Liver (tissue), 9 donors: ENCODE results near the gene DOCK1. TPM values are rescaled to one million over a fixed set of nuclear protein-coding genes. Genes with fewer than 3 reads are reported as not detected.

Experiments
- DNase-seq: peaks from one replicate; pipeline ENCODE4 v3.0.0-alpha.2; 2017; ENCODE audit warnings: low spot score
- H3K27ac ChIP-seq, 2 donors: one replicate each; pipeline ENCODE4 v1.7.0; 2013; ENCODE audit warnings: inconsistent platforms in 2 of 2, low read length in 2 of 2, control low read depth in 1 of 2, low read depth in 1 of 2, mild to moderate bottlenecking in 1 of 2
- H3K27me3 ChIP-seq, 4 donors: one replicate each; pipeline versions ENCODE4 v1.6.1 to v1.7.0; 2013; ENCODE audit warnings: low read length in 3 of 4, inconsistent platforms in 1 of 4, mild to moderate bottlenecking in 1 of 4, moderate library complexity in 1 of 4; ENCODE audit not compliant: control insufficient read depth in 4 of 4, insufficient read depth in 4 of 4
- H3K36me3 ChIP-seq, 4 donors: one replicate each; pipeline versions ENCODE4 v1.6.1 to v1.7.0; 2013; ENCODE audit warnings: low read length in 3 of 4, mild to moderate bottlenecking in 3 of 4, low read depth in 1 of 4, moderate library complexity in 1 of 4; ENCODE audit not compliant: control insufficient read depth in 4 of 4, insufficient read depth in 3 of 4
- H3K4me1 ChIP-seq, 4 donors: one replicate each; pipeline versions ENCODE4 v1.6.1 to v1.7.0; 2013; ENCODE audit warnings: low read length in 3 of 4, mild to moderate bottlenecking in 3 of 4, moderate library complexity in 1 of 4; ENCODE audit not compliant: control insufficient read depth in 4 of 4, insufficient read depth in 4 of 4
- H3K4me3 ChIP-seq, 3 donors: one replicate each; pipeline versions ENCODE4 v1.6.1 to v1.7.0; 2013; ENCODE audit warnings: low read length in 3 of 3, control low read depth in 1 of 3, low read depth in 1 of 3, mild to moderate bottlenecking in 1 of 3
- H3K9ac ChIP-seq, 2 donors: one replicate each; pipeline ENCODE4 v1.7.0; 2013; ENCODE audit warnings: low read length in 2 of 2, mild to moderate bottlenecking in 2 of 2, moderate library complexity in 2 of 2, control low read depth in 1 of 2, low read depth in 1 of 2
- H3K9me3 ChIP-seq, 4 donors: one replicate each; pipeline versions ENCODE4 v1.6.1 to v1.7.0; 2013; ENCODE audit warnings: low read length in 3 of 4; ENCODE audit not compliant: control insufficient read depth in 4 of 4
- EGR1 ChIP-seq, 2 donors: IDR thresholded peaks; 2 replicates each; pipeline ENCODE4 v1.6.1; 2016 to 2018; ENCODE audit warnings: antibody characterized with exemption in 2 of 2, low read depth in 2 of 2
- FOXA1 ChIP-seq: IDR thresholded peaks from 2 replicates; pipeline ENCODE4 v1.6.1; 2016; ENCODE audit warnings: antibody characterized with exemption
- FOXA2 ChIP-seq: IDR thresholded peaks from 2 replicates; pipeline ENCODE4 v1.6.1; 2016; ENCODE audit warnings: antibody characterized with exemption
- GABPA ChIP-seq, 2 donors: IDR thresholded peaks in 1 of 2; conservative IDR thresholded peaks in 1 of 2; 2 replicates each; pipeline ENCODE4 v1.6.1; 2016; ENCODE audit warnings: antibody characterized with exemption in 2 of 2, mild to moderate bottlenecking in 1 of 2, moderate library complexity in 1 of 2
- HNF4A ChIP-seq, 2 donors: conservative IDR thresholded peaks; 2 replicates each; pipeline ENCODE4 v1.6.1; 2016; ENCODE audit warnings: antibody characterized with exemption in 2 of 2, mild to moderate bottlenecking in 2 of 2
- JUND ChIP-seq, 2 donors: IDR thresholded peaks; 2 replicates each; pipeline ENCODE4 v1.6.1; 2016; ENCODE audit warnings: antibody characterized with exemption in 2 of 2
- NR2F2 ChIP-seq: IDR thresholded peaks from 2 replicates; pipeline ENCODE4 v1.6.1; 2016; ENCODE audit warnings: antibody characterized with exemption
- RAD21 ChIP-seq, 2 donors: IDR thresholded peaks; 2 replicates each; pipeline ENCODE4 v1.6.1; 2016; ENCODE audit warnings: antibody characterized with exemption in 2 of 2, mild to moderate bottlenecking in 2 of 2
- SP1 ChIP-seq: IDR thresholded peaks from 2 replicates; pipeline ENCODE4 v1.6.1; 2018; ENCODE audit warnings: antibody characterized with exemption, mild to moderate bottlenecking
- TAF1 ChIP-seq: conservative IDR thresholded peaks from 2 replicates; pipeline ENCODE4 v1.6.1; 2016; ENCODE audit warnings: antibody characterized with exemption, mild to moderate bottlenecking
- YY1 ChIP-seq: IDR thresholded peaks from 2 replicates; pipeline ENCODE4 v1.6.1; 2016; ENCODE audit warnings: antibody characterized with exemption, mild to moderate bottlenecking
- WGBS: extraction: QIAGEN DNeasy Blood & Tissue Kit; methylation state at CpG from one replicate; pipeline ENCODE4 v1.1.7; 2013; 5-methylcytosine and 5-hydroxymethylcytosine counted together
- polyA plus RNA-seq, 2 donors: library from polyadenylated mRNA; stranded (reverse) in 1 of 2; unstranded in 1 of 2; fragments of 200-250 nt in 1 of 2; fragments of >200 nt in 1 of 2; fragmentation: Nextera tagmentation in 1 of 2; extraction: Ambion mirVana in 1 of 2; gene quantifications; one replicate each; pipeline versions ENCODE4 v1.2.1 to v1.2.3, GENCODE V29; 2013 to 2015
- total RNA-seq, 2 donors: library from RNA; depleted of rRNA; stranded (reverse); fragments of >200 nt; gene quantifications; one replicate each; pipeline ENCODE4 v1.2.3, GENCODE V29; 2014
- TF ChIP-seq, protein P1 (sequence below): fragments of 150-350 bp; IDR thresholded peaks from 2 replicates; pipeline ENCODE4 v1.5.1; 2017; ENCODE audit warnings: improper control_type of control experiment, low read depth, low read length; ENCODE audit not compliant: missing input control
- TF ChIP-seq, protein P2 (sequence below): IDR thresholded peaks from 2 replicates; pipeline ENCODE4 v1.6.1; 2016; ENCODE audit warnings: antibody characterized with exemption
- TF ChIP-seq, protein P3 (sequence below): IDR thresholded peaks from 2 replicates; pipeline ENCODE4 v1.6.1; 2016; ENCODE audit warnings: antibody characterized with exemption, mild to moderate bottlenecking
- TF ChIP-seq, protein P4 (sequence below): IDR thresholded peaks from 2 replicates; pipeline ENCODE4 v1.6.1; 2016; ENCODE audit warnings: antibody characterized with exemption
- donor health status: healthy.
- donor health status: healthy.
- donor health status: healthy.
- donor health status: healthy.
- donor health status: healthy.

Gene DOCK1
- total and polyA plus RNA-seq, 4 donors, result 3.8 to 28.8 (median 9.1) TPM

DNA sequence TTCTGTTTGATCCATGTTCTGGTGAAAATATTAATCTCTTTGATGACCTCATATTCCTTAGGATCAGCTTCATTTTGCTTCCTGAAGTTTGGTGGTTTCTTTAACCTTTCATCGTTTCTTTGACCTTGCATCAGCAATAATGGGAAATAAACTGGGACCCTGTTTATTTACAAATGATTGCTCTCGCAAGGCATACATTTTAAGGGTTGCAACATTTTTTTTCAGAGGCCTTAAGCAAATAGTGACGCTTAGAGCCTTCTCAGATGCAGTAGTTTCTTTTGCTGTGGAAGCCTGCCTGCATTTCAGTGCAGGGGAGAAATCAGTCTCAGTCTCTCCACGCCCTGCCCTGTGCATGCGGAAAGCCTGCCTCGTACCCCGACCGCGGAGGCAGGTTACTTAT, 504.8 kb downstream of the DOCK1 start:
- DNase-seq, result no peak
- WGBS, result 73% methylated on average over 9 of the region's 9 CpGs
- TF ChIP-seq SP1 (no peak), NR2F2 (no peak), EGR1 (IDR thresholded peaks at IDR 0.05; ENCODE audit: low read depth in 2 of 2) (no peak), HNF4A (conservative IDR thresholded peaks at IDR 0.05) (no peak), FOXA1 (no peak), FOXA2 (no peak), JUND (IDR thresholded peaks at IDR 0.05) (no peak), YY1 (no peak), RAD21 (IDR thresholded peaks at IDR 0.05) (no peak), TAF1 (no peak)
- TF ChIP-seq, protein P1, sequence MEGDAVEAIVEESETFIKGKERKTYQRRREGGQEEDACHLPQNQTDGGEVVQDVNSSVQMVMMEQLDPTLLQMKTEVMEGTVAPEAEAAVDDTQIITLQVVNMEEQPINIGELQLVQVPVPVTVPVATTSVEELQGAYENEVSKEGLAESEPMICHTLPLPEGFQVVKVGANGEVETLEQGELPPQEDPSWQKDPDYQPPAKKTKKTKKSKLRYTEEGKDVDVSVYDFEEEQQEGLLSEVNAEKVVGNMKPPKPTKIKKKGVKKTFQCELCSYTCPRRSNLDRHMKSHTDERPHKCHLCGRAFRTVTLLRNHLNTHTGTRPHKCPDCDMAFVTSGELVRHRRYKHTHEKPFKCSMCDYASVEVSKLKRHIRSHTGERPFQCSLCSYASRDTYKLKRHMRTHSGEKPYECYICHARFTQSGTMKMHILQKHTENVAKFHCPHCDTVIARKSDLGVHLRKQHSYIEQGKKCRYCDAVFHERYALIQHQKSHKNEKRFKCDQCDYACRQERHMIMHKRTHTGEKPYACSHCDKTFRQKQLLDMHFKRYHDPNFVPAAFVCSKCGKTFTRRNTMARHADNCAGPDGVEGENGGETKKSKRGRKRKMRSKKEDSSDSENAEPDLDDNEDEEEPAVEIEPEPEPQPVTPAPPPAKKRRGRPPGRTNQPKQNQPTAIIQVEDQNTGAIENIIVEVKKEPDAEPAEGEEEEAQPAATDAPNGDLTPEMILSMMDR, result no peak
- TF ChIP-seq, protein P2, sequence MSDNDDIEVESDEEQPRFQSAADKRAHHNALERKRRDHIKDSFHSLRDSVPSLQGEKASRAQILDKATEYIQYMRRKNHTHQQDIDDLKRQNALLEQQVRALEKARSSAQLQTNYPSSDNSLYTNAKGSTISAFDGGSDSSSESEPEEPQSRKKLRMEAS, result no peak
- TF ChIP-seq, protein P3, sequence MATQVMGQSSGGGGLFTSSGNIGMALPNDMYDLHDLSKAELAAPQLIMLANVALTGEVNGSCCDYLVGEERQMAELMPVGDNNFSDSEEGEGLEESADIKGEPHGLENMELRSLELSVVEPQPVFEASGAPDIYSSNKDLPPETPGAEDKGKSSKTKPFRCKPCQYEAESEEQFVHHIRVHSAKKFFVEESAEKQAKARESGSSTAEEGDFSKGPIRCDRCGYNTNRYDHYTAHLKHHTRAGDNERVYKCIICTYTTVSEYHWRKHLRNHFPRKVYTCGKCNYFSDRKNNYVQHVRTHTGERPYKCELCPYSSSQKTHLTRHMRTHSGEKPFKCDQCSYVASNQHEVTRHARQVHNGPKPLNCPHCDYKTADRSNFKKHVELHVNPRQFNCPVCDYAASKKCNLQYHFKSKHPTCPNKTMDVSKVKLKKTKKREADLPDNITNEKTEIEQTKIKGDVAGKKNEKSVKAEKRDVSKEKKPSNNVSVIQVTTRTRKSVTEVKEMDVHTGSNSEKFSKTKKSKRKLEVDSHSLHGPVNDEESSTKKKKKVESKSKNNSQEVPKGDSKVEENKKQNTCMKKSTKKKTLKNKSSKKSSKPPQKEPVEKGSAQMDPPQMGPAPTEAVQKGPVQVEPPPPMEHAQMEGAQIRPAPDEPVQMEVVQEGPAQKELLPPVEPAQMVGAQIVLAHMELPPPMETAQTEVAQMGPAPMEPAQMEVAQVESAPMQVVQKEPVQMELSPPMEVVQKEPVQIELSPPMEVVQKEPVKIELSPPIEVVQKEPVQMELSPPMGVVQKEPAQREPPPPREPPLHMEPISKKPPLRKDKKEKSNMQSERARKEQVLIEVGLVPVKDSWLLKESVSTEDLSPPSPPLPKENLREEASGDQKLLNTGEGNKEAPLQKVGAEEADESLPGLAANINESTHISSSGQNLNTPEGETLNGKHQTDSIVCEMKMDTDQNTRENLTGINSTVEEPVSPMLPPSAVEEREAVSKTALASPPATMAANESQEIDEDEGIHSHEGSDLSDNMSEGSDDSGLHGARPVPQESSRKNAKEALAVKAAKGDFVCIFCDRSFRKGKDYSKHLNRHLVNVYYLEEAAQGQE, result no peak
- TF ChIP-seq, protein P4, sequence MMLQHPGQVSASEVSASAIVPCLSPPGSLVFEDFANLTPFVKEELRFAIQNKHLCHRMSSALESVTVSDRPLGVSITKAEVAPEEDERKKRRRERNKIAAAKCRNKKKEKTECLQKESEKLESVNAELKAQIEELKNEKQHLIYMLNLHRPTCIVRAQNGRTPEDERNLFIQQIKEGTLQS, result no peak
- Histone ChIP-seq H3K27me3 (no peaks in the 10 kb centered on the region), H3K4me1 (no peaks in the 10 kb centered on the region), H3K27ac (no peak overlapping the region), H3K36me3 (peaks cover 0 to 5% (median 2%) of the 10 kb centered on the region in 4 donors), H3K9ac (no peak overlapping the region), H3K4me3 (no peak overlapping the region), H3K9me3 (no peaks in the 10 kb centered on the region)

DNA sequence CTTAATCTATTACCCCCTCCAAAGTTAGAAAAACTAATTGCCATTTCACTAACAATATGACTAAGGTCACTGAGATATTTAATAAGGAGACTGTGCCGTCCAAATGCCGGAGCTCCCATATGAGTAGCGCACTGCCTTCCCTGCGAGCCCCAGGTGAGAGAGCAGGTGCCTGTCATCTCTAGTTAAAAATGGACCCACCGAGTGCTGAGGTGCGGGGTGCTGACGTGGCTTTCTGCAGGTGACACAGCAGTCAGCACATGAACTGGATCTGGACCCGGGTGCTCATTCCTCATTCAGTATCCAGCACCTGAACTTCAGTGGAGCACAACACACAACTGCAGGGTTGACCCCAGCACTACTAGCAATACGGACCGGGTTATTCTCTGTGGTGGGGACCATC, 505.8 kb downstream of the DOCK1 start:
- Histone ChIP-seq H3K9ac (no peak overlapping the region), H3K9me3 (no peaks in the 10 kb centered on the region), H3K36me3 (peaks cover 0 to 3% (median 0%) of the 10 kb centered on the region in 4 donors), H3K27ac (no peak overlapping the region), H3K4me3 (no peak overlapping the region), H3K4me1 (no peaks in the 10 kb centered on the region), H3K27me3 (no peaks in the 10 kb centered on the region)
- no peak for DNase-seq
- 97% methylated on average over 10 of the region's 10 CpGs for WGBS
- TF ChIP-seq YY1, result no peak
- no peak for TF ChIP-seq TAF1
- TF ChIP-seq HNF4A (conservative IDR thresholded peaks at IDR 0.05), result no peak
- no peak for TF ChIP-seq GABPA (IDR thresholded peaks at IDR 0.05 in 1 of 2, conservative IDR thresholded peaks at IDR 0.05 in 1 of 2)
- TF ChIP-seq, protein P4, result no peak
